Measurements from ENCODE around the gene WNK2. TPM values are rescaled to one million over a fixed set of nuclear protein-coding genes. Genes with fewer than 3 reads are reported as not detected.
"Not testable (repeated sequence)": the region's sequence is repeated elsewhere in the genome, so short reads cannot be mapped to it uniquely, and the experiment has no call there.

The WNK2 gene
- polyA plus RNA-seq, 4 donors = 14.6 to 34.7 (median 27.1) TPM

- not testable (repeated sequence) for DNase-seq (ENCODE audit: low read depth in 4 of 4, low spot score in 2 of 4)
These were observed 163.5 kb downstream of the WNK2 start for GRCh38 chr9:93347371-93347975.

GRCh38 chr9:93353413-93354310 lies 169.7 kb downstream of the WNK2 start:
- DNase-seq (ENCODE audit: low read depth in 4 of 4, low spot score in 2 of 4) = not testable (repeated sequence)

GRCh38 chr9:93354451-93354850 lies 170.5 kb downstream of the WNK2 start:
- DNase-seq (ENCODE audit: low read depth in 4 of 4, low spot score in 2 of 4) = no peak

- no peak for DNase-seq (ENCODE audit: low read depth in 4 of 4, low spot score in 2 of 4)
These were observed 171.9 kb downstream of the WNK2 start for GRCh38 chr9:93355827-93356226.

- no peak for DNase-seq (ENCODE audit: low read depth in 4 of 4, low spot score in 2 of 4)
These were observed 173.7 kb downstream of the WNK2 start for GRCh38 chr9:93357649-93358048.

- DNase-seq (ENCODE audit: low read depth in 4 of 4, low spot score in 2 of 4) = not testable (repeated sequence)
These were observed 176.0 kb downstream of the WNK2 start for GRCh38 chr9:93359907-93360306.

GRCh38 chr9:93361995-93362394 lies 178.1 kb downstream of the WNK2 start:
- no peak for DNase-seq (ENCODE audit: low read depth in 4 of 4, low spot score in 2 of 4)

- DNase-seq (ENCODE audit: low read depth in 4 of 4, low spot score in 2 of 4) = no peak
These were observed 180.9 kb downstream of the WNK2 start for GRCh38 chr9:93364734-93365426.

GRCh38 chr9:93365427-93366118 lies 181.6 kb downstream of the WNK2 start:
- no peak for DNase-seq (ENCODE audit: low read depth in 4 of 4, low spot score in 2 of 4)

- no peak for DNase-seq (ENCODE audit: low read depth in 4 of 4, low spot score in 2 of 4)
These were observed 182.1 kb downstream of the WNK2 start for GRCh38 chr9:93366119-93366447.

GRCh38 chr9:93366486-93366885 lies 182.5 kb downstream of the WNK2 start:
- DNase-seq (ENCODE audit: low read depth in 4 of 4, low spot score in 2 of 4) = not testable (repeated sequence)

- no peak for DNase-seq (ENCODE audit: low read depth in 4 of 4, low spot score in 2 of 4)
These were observed 184.5 kb downstream of the WNK2 start for GRCh38 chr9:93368437-93368836.

- no peak for DNase-seq (ENCODE audit: low read depth in 4 of 4, low spot score in 2 of 4)
These were observed 185.7 kb downstream of the WNK2 start for GRCh38 chr9:93369686-93370085.

Other genes starting within 250 kb of the WNK2 start
- 1 to 10 TPM; 5.1 to 9.5 (median 6.4) TPM for gene FGD3, start 236.6 kb upstream of the WNK2 start, polyA plus RNA-seq (ENCODE audit: insufficient read length in 4 of 4)
- 10 to 100 TPM in 3 of 4 donors, 1 to 10 TPM in 1; 8.5 to 10.3 (median 10.2) TPM for gene SUSD3, start 125.4 kb upstream of the WNK2 start, polyA plus RNA-seq (ENCODE audit: insufficient read length in 4 of 4)
- gene CARD19, start 87.9 kb upstream of the WNK2 start, polyA plus RNA-seq (ENCODE audit: insufficient read length in 4 of 4) = 10 to 100 TPM; 19.6 to 25.8 (median 24.1) TPM
- gene NINJ1, start 49.9 kb upstream of the WNK2 start, polyA plus RNA-seq (ENCODE audit: insufficient read length in 4 of 4) = 10 to 100 TPM; 40.5 to 57.6 (median 50.8) TPM